ENCODE results near the gene OAF.
A peak's percentile ranks its signal among the peaks of the same experiment; 100 is the strongest.

The OAF gene

GRCh38 chr11:120208777-120209176 lies 2.1 kb upstream of the OAF start:
- Histone ChIP-seq H3K27me3 (ENCODE audit: control insufficient read depth in 1 of 2, insufficient read depth in 2 of 2, low read length in 2 of 2) (peaks cover 0 to 6% of the 10 kb centered on the region in 2 donors), H3K9ac (ENCODE audit: low read length) (no peak overlapping the region), H3K9me3 (ENCODE audit: low read length) (no peaks in the 10 kb centered on the region), H3K4me1 (ENCODE audit: insufficient read depth, low read length) (peaks cover 9% of the 10 kb centered on the region), H3K4me3 (ENCODE audit: low read depth in 1 of 2, low read length in 2 of 2) (no peak overlapping the region), H3K36me3 (ENCODE audit: insufficient read depth, low read length) (no peaks in the 10 kb centered on the region), H3K27ac (ENCODE audit: low read depth, low read length) (no peak overlapping the region)

- Histone ChIP-seq H3K36me3 (ENCODE audit: insufficient read depth, low read length) (no peaks in the 10 kb centered on the region), H3K9ac (ENCODE audit: low read length) (peak overlapping the region; percentile 21), H3K4me1 (ENCODE audit: insufficient read depth, low read length) (peaks cover 17% of the 10 kb centered on the region), H3K27me3 (ENCODE audit: control insufficient read depth in 1 of 2, insufficient read depth in 2 of 2, low read length in 2 of 2) (peaks cover 0 to 6% of the 10 kb centered on the region in 2 donors), H3K4me3 (ENCODE audit: low read depth in 1 of 2, low read length in 2 of 2) (peak overlapping the region; percentile 48 to 59), H3K27ac (ENCODE audit: low read depth, low read length) (peak overlapping the region; percentile 70), H3K9me3 (ENCODE audit: low read length) (no peaks in the 10 kb centered on the region)
Measured at GRCh38 chr11:120209746-120210625, 846 bp upstream of the OAF start.

DNA sequence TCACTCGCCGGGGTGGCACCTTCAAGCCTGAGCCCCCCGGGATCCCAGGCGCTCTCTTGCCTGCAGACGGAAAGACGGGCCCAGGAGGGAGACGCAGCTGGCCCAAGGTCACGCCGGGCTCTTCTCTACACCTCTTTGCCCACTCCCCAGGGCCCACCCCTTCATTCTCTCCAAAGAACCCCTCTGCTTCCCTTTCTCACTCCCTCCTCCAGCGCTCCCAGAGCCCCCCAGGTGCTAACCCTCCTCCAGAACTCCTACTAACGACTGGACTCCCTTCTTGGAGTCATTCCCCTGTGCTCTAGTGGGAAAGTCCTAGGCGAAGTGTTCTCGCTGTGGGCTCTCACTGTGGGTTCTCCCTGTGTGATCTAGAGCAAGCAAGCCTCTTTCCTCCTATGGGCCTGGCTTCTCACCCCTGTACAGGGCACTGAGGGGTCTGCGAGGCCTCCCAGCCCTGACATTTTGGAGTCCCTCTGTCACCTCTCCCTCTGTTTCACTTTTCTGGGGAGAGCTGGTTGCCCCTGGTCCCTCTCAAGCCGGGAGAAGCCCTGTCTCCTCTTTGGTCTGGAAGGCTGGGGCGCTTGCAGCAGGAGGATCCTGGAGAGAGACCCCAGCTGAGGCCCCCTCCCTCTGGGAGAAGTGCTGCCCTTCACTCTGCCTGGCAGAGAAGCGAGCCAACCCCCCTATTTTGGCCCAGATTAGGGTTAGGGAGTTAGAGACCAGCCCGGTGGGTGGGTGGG lies 858 bp downstream of the OAF start:
- Histone ChIP-seq H3K36me3 (ENCODE audit: insufficient read depth, low read length) (no peaks in the 10 kb centered on the region), H3K27me3 (ENCODE audit: control insufficient read depth in 1 of 2, insufficient read depth in 2 of 2, low read length in 2 of 2) (peaks cover 0 to 6% of the 10 kb centered on the region in 2 donors), H3K27ac (ENCODE audit: low read depth, low read length) (peak overlapping the region; percentile 57), H3K9me3 (ENCODE audit: low read length) (no peaks in the 10 kb centered on the region), H3K4me1 (ENCODE audit: insufficient read depth, low read length) (peaks cover 17% of the 10 kb centered on the region), H3K4me3 (ENCODE audit: low read depth in 1 of 2, low read length in 2 of 2) (peak overlapping the region; percentile 37 to 74), H3K9ac (ENCODE audit: low read length) (no peak overlapping the region)

DNA sequence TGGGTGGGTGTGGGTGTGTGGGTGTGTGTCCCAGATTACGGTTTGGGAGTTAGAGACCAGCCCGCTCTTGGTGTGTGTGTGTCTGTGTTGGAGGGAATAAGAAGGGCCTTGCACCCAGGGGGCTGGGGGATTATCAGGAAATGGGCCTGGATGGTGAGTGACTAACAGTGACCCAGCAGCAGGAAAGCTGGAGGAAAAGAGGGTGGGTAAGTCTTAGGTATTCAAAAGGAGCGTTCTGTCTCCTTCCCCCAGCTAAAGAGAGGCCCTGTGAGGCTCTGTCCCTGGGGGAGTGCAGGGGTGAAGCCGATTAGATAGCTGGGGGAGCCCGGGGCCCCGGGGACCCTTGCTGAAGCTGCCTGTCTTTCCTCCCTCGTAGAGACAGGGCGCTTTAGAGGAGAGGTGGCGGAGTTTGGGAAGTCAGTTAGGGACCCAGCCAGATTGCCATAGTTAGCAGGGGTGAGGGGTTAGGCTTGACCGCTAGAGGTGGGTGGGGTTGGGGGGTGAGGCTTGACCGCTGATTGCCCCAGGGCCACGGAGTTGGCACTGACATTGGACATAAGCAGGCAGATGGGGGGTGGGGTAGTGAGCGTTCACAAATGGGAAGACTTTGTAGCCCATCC lies 1.5 kb downstream of the OAF start:
- Histone ChIP-seq H3K9me3 (ENCODE audit: low read length) (no peaks in the 10 kb centered on the region), H3K4me1 (ENCODE audit: insufficient read depth, low read length) (peaks cover 17% of the 10 kb centered on the region), H3K9ac (ENCODE audit: low read length) (no peak overlapping the region), H3K36me3 (ENCODE audit: insufficient read depth, low read length) (no peaks in the 10 kb centered on the region), H3K4me3 (ENCODE audit: low read depth in 1 of 2, low read length in 2 of 2) (peak overlapping the region in 1 of 2 donors; percentile 55), H3K27me3 (ENCODE audit: control insufficient read depth in 1 of 2, insufficient read depth in 2 of 2, low read length in 2 of 2) (peaks cover 0 to 6% of the 10 kb centered on the region in 2 donors), H3K27ac (ENCODE audit: low read depth, low read length) (no peak overlapping the region)

- H3K9ac ChIP-seq (ENCODE audit: low read length), result no peak overlapping the region
- no peaks in the 10 kb centered on the region for H3K9me3 ChIP-seq (ENCODE audit: low read length)
- H3K4me1 ChIP-seq (ENCODE audit: insufficient read depth, low read length), result peaks cover 23% of the 10 kb centered on the region
- H3K27ac ChIP-seq (ENCODE audit: low read depth, low read length), result no peak overlapping the region
- H3K36me3 ChIP-seq (ENCODE audit: insufficient read depth, low read length), result no peaks in the 10 kb centered on the region
- H3K4me3 ChIP-seq (ENCODE audit: low read depth in 1 of 2, low read length in 2 of 2), result peak overlapping the region in 1 of 2 donors; percentile 55
- peaks cover 0 to 6% of the 10 kb centered on the region in 2 donors for H3K27me3 ChIP-seq (ENCODE audit: control insufficient read depth in 1 of 2, insufficient read depth in 2 of 2, low read length in 2 of 2)
Measured at GRCh38 chr11:120212926-120213325, 2.1 kb downstream of the OAF start.

DNA sequence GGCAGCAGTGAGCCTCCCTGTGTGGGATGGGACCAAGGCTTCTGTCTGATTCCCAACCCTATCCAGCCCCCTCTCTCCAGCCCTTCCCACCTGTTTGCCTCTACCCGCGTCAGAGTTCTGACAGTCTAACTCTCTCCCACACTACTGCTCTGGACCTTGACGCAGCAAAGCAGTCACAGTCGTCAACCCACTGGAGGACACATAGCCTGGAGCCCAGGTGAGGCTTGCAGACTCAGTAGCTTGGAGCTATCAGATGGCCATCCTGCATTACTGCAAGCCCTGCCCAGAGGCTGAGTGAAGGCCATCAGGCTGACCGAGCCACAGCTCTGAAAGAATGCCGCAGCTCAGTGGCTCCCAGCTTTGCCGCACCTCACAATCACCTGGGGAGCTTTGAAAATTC lies 3.7 kb downstream of the OAF start:
- Histone ChIP-seq H3K4me1 (ENCODE audit: insufficient read depth, low read length) (peaks cover 32% of the 10 kb centered on the region), H3K4me3 (ENCODE audit: low read depth in 1 of 2, low read length in 2 of 2) (no peak overlapping the region), H3K9ac (ENCODE audit: low read length) (no peak overlapping the region), H3K9me3 (ENCODE audit: low read length) (no peaks in the 10 kb centered on the region), H3K27me3 (ENCODE audit: control insufficient read depth in 1 of 2, insufficient read depth in 2 of 2, low read length in 2 of 2) (peaks cover 0 to 6% of the 10 kb centered on the region in 2 donors), H3K36me3 (ENCODE audit: insufficient read depth, low read length) (no peaks in the 10 kb centered on the region), H3K27ac (ENCODE audit: low read depth, low read length) (no peak overlapping the region)

GRCh38 chr11:120215634-120216033 lies 4.8 kb downstream of the OAF start:
- H3K4me3 ChIP-seq (ENCODE audit: low read depth in 1 of 2, low read length in 2 of 2), result no peak overlapping the region
- no peak overlapping the region for H3K27ac ChIP-seq (ENCODE audit: low read depth, low read length)
- no peaks in the 10 kb centered on the region for H3K9me3 ChIP-seq (ENCODE audit: low read length)
- peaks cover 35% of the 10 kb centered on the region for H3K4me1 ChIP-seq (ENCODE audit: insufficient read depth, low read length)
- peaks cover 3% of the 10 kb centered on the region for H3K36me3 ChIP-seq (ENCODE audit: insufficient read depth, low read length)
- H3K27me3 ChIP-seq (ENCODE audit: control insufficient read depth in 1 of 2, insufficient read depth in 2 of 2, low read length in 2 of 2), result peaks cover 0 to 6% of the 10 kb centered on the region in 2 donors
- H3K9ac ChIP-seq (ENCODE audit: low read length), result no peak overlapping the region

DNA sequence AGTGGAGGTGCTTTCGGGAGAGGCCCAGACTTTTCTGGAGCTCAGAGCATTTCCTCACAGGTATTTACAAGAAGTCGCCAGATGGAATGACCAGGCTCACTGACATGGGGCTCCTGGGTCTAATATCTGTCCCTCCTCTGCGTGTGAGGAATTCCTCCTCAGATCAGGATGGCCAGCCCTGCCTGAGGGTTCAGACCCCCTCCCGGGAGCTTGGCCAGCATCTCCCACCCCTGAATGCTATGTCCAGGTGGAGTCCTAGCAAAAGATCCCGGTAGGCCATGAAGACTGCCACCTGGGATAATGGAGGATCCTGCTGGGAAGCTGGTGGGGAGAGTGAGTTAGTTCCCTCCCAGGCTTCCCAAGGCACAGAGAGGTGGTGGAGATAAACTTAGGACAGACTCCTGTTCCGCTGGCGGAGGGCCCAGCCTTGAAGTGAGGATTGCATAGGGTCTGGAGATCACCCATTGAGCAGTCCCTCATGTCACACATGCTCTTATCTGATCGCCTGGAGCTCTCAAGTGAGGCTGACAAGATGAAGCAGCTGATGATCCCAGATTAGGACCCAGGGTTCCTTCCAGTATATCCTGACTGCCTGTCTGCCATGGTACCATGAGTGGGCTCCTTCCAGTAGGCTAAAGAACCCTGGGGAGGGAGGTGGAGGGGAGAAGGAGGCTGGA lies 5.7 kb downstream of the OAF start:
- Histone ChIP-seq H3K27ac (ENCODE audit: low read depth, low read length) (no peak overlapping the region), H3K9ac (ENCODE audit: low read length) (no peak overlapping the region), H3K27me3 (ENCODE audit: control insufficient read depth in 1 of 2, insufficient read depth in 2 of 2, low read length in 2 of 2) (peaks cover 0 to 3% of the 10 kb centered on the region in 2 donors), H3K9me3 (ENCODE audit: low read length) (no peaks in the 10 kb centered on the region), H3K4me3 (ENCODE audit: low read depth in 1 of 2, low read length in 2 of 2) (no peak overlapping the region), H3K36me3 (ENCODE audit: insufficient read depth, low read length) (peaks cover 3% of the 10 kb centered on the region), H3K4me1 (ENCODE audit: insufficient read depth, low read length) (peaks cover 44% of the 10 kb centered on the region)

DNA sequence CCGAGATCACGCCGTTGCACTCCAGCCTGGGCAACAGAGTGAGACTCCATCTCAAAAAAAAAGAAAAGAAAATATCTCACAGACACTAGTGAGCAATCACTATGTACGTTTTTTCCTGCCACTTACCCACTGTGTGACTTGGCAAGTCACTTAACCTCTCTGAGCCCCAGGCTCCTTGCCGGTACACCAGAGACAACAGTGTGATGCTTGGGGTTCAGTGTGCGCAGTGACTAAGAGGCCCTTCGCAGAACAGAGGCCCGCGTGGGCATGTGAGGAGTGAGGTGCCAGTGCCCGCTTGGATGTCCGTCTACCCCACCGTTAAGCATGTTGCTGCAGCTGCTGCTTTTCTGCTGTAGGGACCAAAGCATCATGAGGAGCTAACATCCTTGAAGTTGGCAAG lies 6.7 kb downstream of the OAF start:
- Histone ChIP-seq H3K9ac (ENCODE audit: low read length) (no peak overlapping the region), H3K27me3 (ENCODE audit: control insufficient read depth in 1 of 2, insufficient read depth in 2 of 2, low read length in 2 of 2) (no peaks in the 10 kb centered on the region), H3K9me3 (ENCODE audit: low read length) (no peaks in the 10 kb centered on the region), H3K36me3 (ENCODE audit: insufficient read depth, low read length) (peaks cover 3% of the 10 kb centered on the region), H3K27ac (ENCODE audit: low read depth, low read length) (no peak overlapping the region), H3K4me3 (ENCODE audit: low read depth in 1 of 2, low read length in 2 of 2) (no peak overlapping the region), H3K4me1 (ENCODE audit: insufficient read depth, low read length) (peaks cover 54% of the 10 kb centered on the region)

GRCh38 chr11:120217941-120218694 lies 7.3 kb downstream of the OAF start:
- Histone ChIP-seq H3K4me1 (ENCODE audit: insufficient read depth, low read length) (peaks cover 56% of the 10 kb centered on the region), H3K4me3 (ENCODE audit: low read depth in 1 of 2, low read length in 2 of 2) (no peak overlapping the region), H3K9ac (ENCODE audit: low read length) (no peak overlapping the region), H3K9me3 (ENCODE audit: low read length) (no peaks in the 10 kb centered on the region), H3K27me3 (ENCODE audit: control insufficient read depth in 1 of 2, insufficient read depth in 2 of 2, low read length in 2 of 2) (no peaks in the 10 kb centered on the region), H3K36me3 (ENCODE audit: insufficient read depth, low read length) (peaks cover 3% of the 10 kb centered on the region), H3K27ac (ENCODE audit: low read depth, low read length) (no peak overlapping the region)

Data from muscle layer of colon (tissue), 2 donors.